Ovary (tissue), 9 donors: ENCODE results near the gene FBXL13. TPM values are rescaled to one million over a fixed set of nuclear protein-coding genes. Genes with fewer than 3 reads are reported as not detected.

Experiments used
- DNase-seq, 5 donors: peaks; one replicate each; pipeline ENCODE4 v3.0.0-alpha.2; 2019 to 2020
- H3K27ac ChIP-seq, 2 donors: fragments of 200-600 bp; one replicate each; pipeline versions ENCODE4 v1.5.1 to v1.8.0; 2019 to 2022
- H3K27me3 ChIP-seq: fragments of 200-600 bp; one replicate; pipeline ENCODE4 v1.8.0; 2022
- H3K36me3 ChIP-seq: fragments of 200-600 bp; sonication (generic); one replicate; pipeline ENCODE4 v1.5.1; 2019
- H3K4me1 ChIP-seq: one replicate; pipeline ENCODE4 v1.8.1; 2013; ENCODE audit warnings: mild to moderate bottlenecking, moderate library complexity; ENCODE audit not compliant: insufficient read depth
- H3K4me3 ChIP-seq: fragments of 200-600 bp; sonication (generic); one replicate; pipeline ENCODE4 v1.5.1; 2017
- H3K9me3 ChIP-seq, 2 donors: fragments of 200-600 bp in 1 of 2; sonication (generic) in 1 of 2; one replicate each; pipeline versions ENCODE4 v1.5.1 to v1.8.1; 2013 to 2019; ENCODE audit warnings: mild to moderate bottlenecking in 1 of 2, moderate library complexity in 1 of 2
- CTCF ChIP-seq, 3 donors: fragments of 450-650 bp in 2 of 3; fragments of 200-600 bp in 1 of 3; IDR thresholded peaks; one replicate each; pipeline versions ENCODE4 v1.5.1 to v1.8.0; 2016 to 2022; ENCODE audit warnings: antibody characterized with exemption in 3 of 3, mild to moderate bottlenecking in 1 of 3
- EP300 ChIP-seq: sonication (generic); formaldehyde crosslinking; IDR thresholded peaks from one replicate; pipeline ENCODE4 v1.6.1; 2017; ENCODE audit warnings: antibody characterized with exemption
- POLR2A ChIP-seq: fragments of 450-650 bp; IDR thresholded peaks from one replicate; pipeline ENCODE4 v1.6.1; 2017; ENCODE audit warnings: antibody characterized with exemption, mild to moderate bottlenecking, moderate library complexity
- WGBS, 3 donors: extraction: QIAGEN DNeasy Blood & Tissue Kit in 1 of 3; methylation state at CpG; one replicate each; pipeline versions ENCODE4 v1.1.5 to v1.1.7; 2013 to 2017; 5-methylcytosine and 5-hydroxymethylcytosine counted together
- intact Hi-C, 4 donors: fragments of 100-400 bp; cut with DNase I; formaldehyde crosslinking; loops; one replicate each; pipeline versions ENCODE4 v1.11.0 to v1.15.1; 2022 to 2023
- polyA plus RNA-seq, 2 donors: library from polyadenylated mRNA; stranded (reverse); fragments of 200-250 nt in 1 of 2; fragments of 350-450 nt in 1 of 2; fragmentation: Illumina TruSeq in 1 of 2; extraction: RNeasy Lipid Tissue Mini Kit (QIAGEN cat#74804) in 1 of 2; gene quantifications; one replicate each; pipeline ENCODE4 v1.2.3, GENCODE V29; 2013 to 2014
- total RNA-seq, 7 donors: library from RNA; depleted of rRNA in 2 of 7; stranded (reverse); fragments of >200 nt in 2 of 7; fragmentation: NEBNext Ultra II Directional in 3 of 7; extraction: Animal tissue kit (Norgen Biotek cat#: 25700) in 3 of 7; gene quantifications; one replicate each; pipeline versions ENCODE4 v1.1.0 to v1.2.4, GENCODE V29; 2016 to 2023
- donor health status: DM: no; HTN: no; CAD: no; lungs with moderate emphysema.
- donor health status: DM: no; HTN: no; CAD: no.
- donor health status: Bipolar disorder and iron deficiency.
- donor health status: DM: yes; HTN: yes; CAD: no.
- donor health status: DM: no; HTN: no; CAD: no.
- donor health status: DM: yes; HTN: yes; CAD: no.

The FBXL13 gene
- total and polyA plus RNA-seq, 9 donors = 1.1 to 13.3 (median 6.0) TPM

GRCh38 chr7:102814025-102814471 lies 260.5 kb downstream of the FBXL13 start:
- H3K4me3 ChIP-seq = no peak overlapping the region
- H3K27ac ChIP-seq = no peak overlapping the region
- H3K4me1 ChIP-seq = peaks cover 6% of the 10 kb centered on the region
- no peaks in the 10 kb centered on the region for H3K36me3 ChIP-seq
- H3K9me3 ChIP-seq = no peaks in the 10 kb centered on the region
- no peaks in the 10 kb centered on the region for H3K27me3 ChIP-seq
- intact Hi-C loops = no loop called here
- WGBS, 3 donors = 84 to 89% (median 88%) methylated on average over 4 of the region's 4 CpGs
- no peak for TF ChIP-seq EP300
- no peak for TF ChIP-seq POLR2A
- TF ChIP-seq CTCF (IDR thresholded peaks at IDR 0.05) = no peak
- no peak for DNase-seq

- WGBS, 3 donors = 51 to 69% (median 61%) methylated on average over 2 of the region's 2 CpGs
- intact Hi-C loops = no loop called here
These were observed 261.2 kb downstream of the FBXL13 start for GRCh38 chr7:102813191-102814024.

GRCh38 chr7:102811942-102812678 lies 262.5 kb downstream of the FBXL13 start:
- H3K4me3 ChIP-seq = no peak overlapping the region
- 38 to 40% (median 40%) methylated on average over 8 of the region's 8 CpGs for WGBS, 3 donors
- no peaks in the 10 kb centered on the region for H3K36me3 ChIP-seq
- intact Hi-C loops = no loop called here
- H3K9me3 ChIP-seq = no peaks in the 10 kb centered on the region
- TF ChIP-seq CTCF (IDR thresholded peaks at IDR 0.05) = no peak
- TF ChIP-seq POLR2A = no peak
- no peak for TF ChIP-seq EP300
- no peaks in the 10 kb centered on the region for H3K27me3 ChIP-seq
- no peak for DNase-seq
- H3K27ac ChIP-seq = no peak overlapping the region
- H3K4me1 ChIP-seq = peaks cover 6% of the 10 kb centered on the region

More at GRCh38 chr7:102813191-102814024, 261.2 kb downstream of the FBXL13 start:
- Histone ChIP-seq H3K27ac (no peak overlapping the region), H3K4me3 (no peak overlapping the region), H3K27me3 (no peaks in the 10 kb centered on the region), H3K36me3 (no peaks in the 10 kb centered on the region), H3K9me3 (no peaks in the 10 kb centered on the region), H3K4me1 (peaks cover 6% of the 10 kb centered on the region)
- TF ChIP-seq CTCF (IDR thresholded peaks at IDR 0.05) = no peak
- TF ChIP-seq EP300 = no peak
- no peak for DNase-seq

GRCh38 chr7:102810916-102811315 lies 263.7 kb downstream of the FBXL13 start:
- Histone ChIP-seq H3K9me3 (no peaks in the 10 kb centered on the region), H3K27ac (no peak overlapping the region), H3K4me3 (no peak overlapping the region), H3K27me3 (no peaks in the 10 kb centered on the region), H3K36me3 (no peaks in the 10 kb centered on the region), H3K4me1 (peaks cover 6% of the 10 kb centered on the region)
- DNase-seq = no peak
- TF ChIP-seq EP300 (no peak), POLR2A (no peak), CTCF (IDR thresholded peaks at IDR 0.05) (no peak)
- intact Hi-C loops = no loop called here
